Thoracic aorta (tissue), 2 donors: ENCODE measurements around the gene GAS1. TPM values are rescaled to one million over a fixed set of nuclear protein-coding genes. Genes with fewer than 3 reads are reported as not detected.

ENCODE experiments used
- ATAC-seq: fragments of 150-250 bp; one replicate; pipeline ENCODE4 v1.8.0; 2017; ENCODE audit warnings: low read depth; ENCODE audit not compliant: insufficient number of reproducible peaks, low FRiP score
- DNase-seq: peaks from one replicate; pipeline ENCODE4 v3.0.0-alpha.2; 2020; ENCODE audit warnings: low spot score
- H3K27ac ChIP-seq, 2 donors: fragments of 200-600 bp; sonication (generic); 1 replicate in 1 of 2; 2 replicates in 1 of 2; pipeline ENCODE4 v1.5.1; 2016; ENCODE audit warnings: mild to moderate bottlenecking in 2 of 2, moderate library complexity in 2 of 2
- H3K27me3 ChIP-seq: fragments of 200-600 bp; sonication (generic); replicated peaks from 2 replicates; pipeline ENCODE4 v1.6.0; 2016; ENCODE audit warnings: mild to moderate bottlenecking; ENCODE audit not compliant: insufficient read depth
- H3K36me3 ChIP-seq: fragments of 200-600 bp; sonication (generic); one replicate; pipeline ENCODE4 v1.5.1; 2016
- H3K4me1 ChIP-seq, 2 donors: fragments of 200-600 bp; sonication (generic); 1 replicate in 1 of 2; 2 replicates in 1 of 2; pipeline versions ENCODE4 v1.5.1 to v1.6.0; 2016; ENCODE audit warnings: low read depth in 2 of 2, mild to moderate bottlenecking in 1 of 2; ENCODE audit not compliant: control insufficient read depth in 1 of 2
- H3K4me3 ChIP-seq: fragments of 200-600 bp; sonication (generic); 2 replicates; pipeline ENCODE4 v1.5.1; 2016; ENCODE audit warnings: mild to moderate bottlenecking
- H3K9me3 ChIP-seq: fragments of 200-600 bp; sonication (generic); 2 replicates; pipeline ENCODE4 v1.5.1; 2016
- total RNA-seq, 2 donors: library from RNA; depleted of rRNA; stranded (reverse); fragments of >200 nt; gene quantifications; one replicate each; pipeline versions ENCODE4 v1.1.0 to v1.2.3, GENCODE V29; 2016
- TF ChIP-seq, protein P1 (sequence below): fragments of 200-600 bp; sonication (generic); IDR thresholded peaks from one replicate; pipeline ENCODE4 v1.5.1; 2019; ENCODE audit warnings: antibody characterized with exemption

Gene GAS1
- total RNA-seq, 2 donors from 2014 or later = 47.6 to 108 TPM

GRCh38 chr9:86902586-86902985 lies 44.7 kb downstream of the GAS1 start:
- H3K27ac ChIP-seq = no peak overlapping the region
- peaks cover 0 to 6% of the 10 kb centered on the region in 2 donors for H3K4me1 ChIP-seq
- TF ChIP-seq, protein P1, sequence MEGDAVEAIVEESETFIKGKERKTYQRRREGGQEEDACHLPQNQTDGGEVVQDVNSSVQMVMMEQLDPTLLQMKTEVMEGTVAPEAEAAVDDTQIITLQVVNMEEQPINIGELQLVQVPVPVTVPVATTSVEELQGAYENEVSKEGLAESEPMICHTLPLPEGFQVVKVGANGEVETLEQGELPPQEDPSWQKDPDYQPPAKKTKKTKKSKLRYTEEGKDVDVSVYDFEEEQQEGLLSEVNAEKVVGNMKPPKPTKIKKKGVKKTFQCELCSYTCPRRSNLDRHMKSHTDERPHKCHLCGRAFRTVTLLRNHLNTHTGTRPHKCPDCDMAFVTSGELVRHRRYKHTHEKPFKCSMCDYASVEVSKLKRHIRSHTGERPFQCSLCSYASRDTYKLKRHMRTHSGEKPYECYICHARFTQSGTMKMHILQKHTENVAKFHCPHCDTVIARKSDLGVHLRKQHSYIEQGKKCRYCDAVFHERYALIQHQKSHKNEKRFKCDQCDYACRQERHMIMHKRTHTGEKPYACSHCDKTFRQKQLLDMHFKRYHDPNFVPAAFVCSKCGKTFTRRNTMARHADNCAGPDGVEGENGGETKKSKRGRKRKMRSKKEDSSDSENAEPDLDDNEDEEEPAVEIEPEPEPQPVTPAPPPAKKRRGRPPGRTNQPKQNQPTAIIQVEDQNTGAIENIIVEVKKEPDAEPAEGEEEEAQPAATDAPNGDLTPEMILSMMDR = no peak

GRCh38 chr9:86902176-86902575 lies 45.1 kb downstream of the GAS1 start:
- Histone ChIP-seq H3K27ac (no peak overlapping the region), H3K27me3 (no peaks in the 10 kb centered on the region), H3K4me3 (no peak overlapping the region), H3K9me3 (no peaks in the 10 kb centered on the region), H3K4me1 (peaks cover 0 to 6% of the 10 kb centered on the region in 2 donors), H3K36me3 (no peaks in the 10 kb centered on the region)
- DNase-seq (no peak), ATAC-seq (no peak)
- TF ChIP-seq, protein P1 = no peak

More at GRCh38 chr9:86902586-86902985, 44.7 kb downstream of the GAS1 start:
- no peak for ATAC-seq
- Histone ChIP-seq H3K4me3 (peak overlapping the region; percentile 47), H3K36me3 (no peaks in the 10 kb centered on the region), H3K9me3 (no peaks in the 10 kb centered on the region), H3K27me3 (no peaks in the 10 kb centered on the region)
- no peak for DNase-seq

- TF ChIP-seq, protein P1 = no peak
- Histone ChIP-seq H3K27ac (no peak overlapping the region), H3K36me3 (no peaks in the 10 kb centered on the region), H3K9me3 (no peaks in the 10 kb centered on the region), H3K4me3 (no peak overlapping the region), H3K4me1 (peaks cover 0 to 6% of the 10 kb centered on the region in 2 donors), H3K27me3 (no peaks in the 10 kb centered on the region)
- no peak for ATAC-seq
- DNase-seq = no peak
These were observed 45.8 kb downstream of the GAS1 start for GRCh38 chr9:86901511-86901910.
